HG02943 (cell line): ENCODE data around the gene ACKR2.
"Not testable (repeated sequence)": the region's sequence is repeated elsewhere in the genome, so short reads cannot be mapped to it uniquely, and the experiment has no call there.

Experiments
- ATAC-seq: cut with Tn5 transposase; IDR thresholded peaks from one replicate; pipeline ENCODE4 v1.9.1; 2021; ENCODE audit warnings: mild to moderate bottlenecking, low read depth, moderate library complexity; ENCODE audit not compliant: unreplicated experiment

ACKR2 gene

GRCh38 chr3:42801048-42801620 is 8.1 kb upstream of the ACKR2 start:
- ATAC-seq, result no peak

GRCh38 chr3:42801784-42802183 is 7.5 kb upstream of the ACKR2 start:
- ATAC-seq, result no peak

- no peak for ATAC-seq
These were observed 6.3 kb upstream of the ACKR2 start for GRCh38 chr3:42802876-42803413.

- peak; percentile 28 for ATAC-seq
These were observed 5.7 kb upstream of the ACKR2 start for GRCh38 chr3:42803414-42804105.

- peak; percentile 98 for ATAC-seq
These were observed 5.0 kb upstream of the ACKR2 start, which contains the start of gene HIGD1A for GRCh38 chr3:42804106-42804830. Gene HIGD1A (minus strand): TSS chr3:42804490. CDS start chr3:42794253, 10,237 bp downstream.

GRCh38 chr3:42804831-42805132 is 4.5 kb upstream of the ACKR2 start:
- peak; percentile 19 for ATAC-seq

- ATAC-seq, result no peak
These were observed 4.0 kb upstream of the ACKR2 start for GRCh38 chr3:42805141-42805821.

- no peak for ATAC-seq
These were observed 1.3 kb upstream of the ACKR2 start for GRCh38 chr3:42807929-42808328.

- not testable (repeated sequence) for ATAC-seq
These were observed 1.5 kb downstream of the ACKR2 start for GRCh38 chr3:42810706-42811105.

- not testable (repeated sequence) for ATAC-seq
These were observed 2.1 kb downstream of the ACKR2 start for GRCh38 chr3:42811118-42811883.

GRCh38 chr3:42814246-42814645 is 5.0 kb downstream of the ACKR2 start:
- no peak for ATAC-seq

- ATAC-seq, result no peak
These were observed 5.8 kb downstream of the ACKR2 start for GRCh38 chr3:42814914-42815507.

GRCh38 chr3:42815826-42816225 is 6.6 kb downstream of the ACKR2 start:
- no peak for ATAC-seq

GRCh38 chr3:42819351-42819965 is 10.2 kb downstream of the ACKR2 start:
- ATAC-seq, result no peak

GRCh38 chr3:42820746-42821051 is 11.5 kb downstream of the ACKR2 start:
- ATAC-seq, result no peak

GRCh38 chr3:42822828-42823227 is 13.6 kb downstream of the ACKR2 start:
- ATAC-seq, result no peak

- no peak for ATAC-seq
These were observed 14.1 kb downstream of the ACKR2 start for GRCh38 chr3:42823351-42823750.

- ATAC-seq, result no peak
These were observed 16.9 kb downstream of the ACKR2 start for GRCh38 chr3:42826141-42826540.

- ATAC-seq, result no peak
These were observed 17.8 kb downstream of the ACKR2 start for GRCh38 chr3:42827023-42827422.

GRCh38 chr3:42827654-42828053 is 18.4 kb downstream of the ACKR2 start:
- no peak for ATAC-seq
